Endothelial cell of umbilical vein (primary cell): ENCODE measurements around the gene DMTF1. TPM values are rescaled to one million over a fixed set of nuclear protein-coding genes. Genes with fewer than 3 reads are reported as not detected.

ENCODE experiments used
- BruUV-seq: library from RNA; stranded (reverse); fragments of 400-500 nt; replicated peaks from 2 replicates; lab custom pipeline; 2021; lab: Mats Ljungman, UMichigan
- CTCF ChIA-PET: fragments of 300-600, 350-600 bp; sonication (Branson Sonifier 250); formaldehyde crosslinking; loops from one replicate; lab custom pipeline; 2021; ENCODE audit warnings: antibody characterized with exemption, inconsistent platforms; lab: Charles Lee
- POLR2A ChIA-PET: fragments of 300-600, 350-600 bp; sonication (Branson Sonifier 250); formaldehyde crosslinking; loops from one replicate; lab custom pipeline; 2021; ENCODE audit warnings: antibody characterized with exemption, inconsistent platforms; lab: Charles Lee
- DNase-seq: peaks from one replicate; pipeline ENCODE4 v3.0.0-alpha.2; 2011; ENCODE audit warnings: low read depth, low spot score
- FAIRE-seq: peaks from 2 replicates; lab custom pipeline; 2011; peaks lifted over from hg19 to GRCh38; lab: Jason Lieb, UNC
- H2AFZ ChIP-seq: 2 replicates; pipeline ENCODE4 v1.6.0; 2012; ENCODE audit warnings: low read depth, low read length, control low read depth, inconsistent platforms
- H3K27ac ChIP-seq: 2 replicates; pipeline ENCODE4 v1.5.1; 2011; ENCODE audit warnings: low read depth, mild to moderate bottlenecking, control low read depth, low read length, moderate library complexity; ENCODE audit not compliant: insufficient read depth
- H3K27me3 ChIP-seq, 2 experiments: 2 replicates each; pipeline versions ENCODE4 v1.6.0 to v1.6.1; 2011; ENCODE audit warnings: low read length in 2 of 2, mixed read lengths in 1 of 2; ENCODE audit not compliant: control insufficient read depth in 2 of 2, insufficient read depth in 2 of 2
- H3K36me3 ChIP-seq, 2 experiments: 2 replicates in 1 of 2; 3 replicates in 1 of 2; pipeline ENCODE4 v1.5.1; 2011; ENCODE audit warnings: low read length in 2 of 2, mild to moderate bottlenecking in 1 of 2, moderate library complexity in 1 of 2; ENCODE audit not compliant: control insufficient read depth in 2 of 2, insufficient read depth in 2 of 2; ENCODE audit errors: extremely low read depth in 1 of 2
- H3K4me1 ChIP-seq: 3 replicates; pipeline ENCODE4 v1.5.1; 2011; ENCODE audit warnings: mild to moderate bottlenecking, low read length; ENCODE audit not compliant: control insufficient read depth, insufficient read depth; ENCODE audit errors: extremely low read depth
- H3K4me2 ChIP-seq: 2 replicates; pipeline ENCODE4 v1.6.1; 2011; ENCODE audit warnings: low read length, control low read depth, mixed read lengths; ENCODE audit not compliant: insufficient read depth
- H3K4me3 ChIP-seq, 3 experiments: fragments of 200-600 bp in 1 of 3; sonication (generic), shearing (Covaris generic) in 1 of 3; replicated peaks in 1 of 3; 2 replicates each; pipeline ENCODE4 v1.5.1; 2011 to 2016; ENCODE audit warnings: control low read depth in 3 of 3, low read length in 3 of 3, mild to moderate bottlenecking in 2 of 3, inconsistent platforms in 1 of 3, low read depth in 1 of 3, moderate library complexity in 1 of 3; ENCODE audit not compliant: insufficient read depth in 1 of 3
- H3K79me2 ChIP-seq: 2 replicates; pipeline ENCODE4 v1.6.0; 2012; ENCODE audit warnings: low read length, inconsistent platforms; ENCODE audit not compliant: control insufficient read depth, insufficient read depth
- H3K9ac ChIP-seq: replicated peaks from 2 replicates; pipeline ENCODE3; 2011; ENCODE audit warnings: low read length, control low read depth; ENCODE audit not compliant: insufficient read depth; ENCODE audit errors: extremely low read depth
- H3K9me1 ChIP-seq: replicated peaks from 3 replicates; pipeline ENCODE4 v1.6.0; 2011; ENCODE audit warnings: mild to moderate bottlenecking, low read length; ENCODE audit not compliant: control insufficient read depth, insufficient read depth; ENCODE audit errors: extremely low read depth
- H3K9me3 ChIP-seq: replicated peaks from 2 replicates; pipeline ENCODE4 v1.5.1; 2012; ENCODE audit warnings: low read length, inconsistent platforms; ENCODE audit not compliant: control insufficient read depth, insufficient read depth
- H4K20me1 ChIP-seq: replicated peaks from 2 replicates; pipeline ENCODE3; 2011; ENCODE audit warnings: mild to moderate bottlenecking, low read length; ENCODE audit not compliant: control insufficient read depth, insufficient read depth; ENCODE audit errors: extremely low read depth
- EZH2 ChIP-seq: IDR thresholded peaks from 2 replicates; pipeline ENCODE4 v1.6.1; 2012; ENCODE audit warnings: borderline replicate concordance, low read depth, mild to moderate bottlenecking, moderate library complexity, low read length, inconsistent platforms; ENCODE audit not compliant: severe bottlenecking
- FOS ChIP-seq: IDR thresholded peaks from 2 replicates; pipeline ENCODE4 v1.6.1; 2011; ENCODE audit warnings: mild to moderate bottlenecking, low read length, moderate library complexity, borderline replicate concordance; ENCODE audit not compliant: insufficient read depth
- GATA2 ChIP-seq: IDR thresholded peaks from 2 replicates; pipeline ENCODE4 v1.7.0; 2011; ENCODE audit warnings: low read depth, mild to moderate bottlenecking, moderate library complexity, mixed read lengths, low read length; ENCODE audit not compliant: insufficient read length, insufficient read depth
- JUN ChIP-seq: IDR thresholded peaks from 2 replicates; pipeline ENCODE4 v1.6.1; 2011; ENCODE audit warnings: borderline replicate concordance, low read depth; ENCODE audit not compliant: insufficient read length, insufficient read depth
- MYC ChIP-seq: IDR thresholded peaks from one replicate; pipeline ENCODE4 v1.6.1; 2011; ENCODE audit warnings: mild to moderate bottlenecking, low read depth, low read length
- POLR2A ChIP-seq: IDR thresholded peaks from 2 replicates; pipeline ENCODE4 v1.6.1; 2012; ENCODE audit warnings: low read depth, mild to moderate bottlenecking, control low read depth, low read length
- POLR2AphosphoS5 ChIP-seq: IDR thresholded peaks from 2 replicates; pipeline ENCODE4 v1.6.1; 2012; ENCODE audit warnings: low read depth, mild to moderate bottlenecking, control low read depth, low read length, moderate library complexity; ENCODE audit not compliant: insufficient read depth
- dilution Hi-C: fragments of 300-500 bp; cut with MboI; formaldehyde crosslinking; loops from one replicate; pipeline ENCODE4 v1.15.0; 2019; ENCODE audit warnings: low sequenced_read_pairs; ENCODE audit not compliant: extremely low pct_ligation_motif_present
- intact Hi-C: fragments of 100-400 bp; cut with micrococcal nuclease; formaldehyde crosslinking; loops from one replicate; pipeline ENCODE4 v1.10.0; 2022
- polyA plus RNA-seq, 4 experiments: library from polyadenylated mRNA; depleted of rRNA in 3 of 4; stranded (reverse) in 3 of 4; unstranded in 1 of 4; fragments of >200 nt; gene quantifications; 2 replicates each; pipeline versions ENCODE4 v1.2.1 to v1.2.3, GENCODE V29; 2011 to 2012; ENCODE audit warnings: missing spikeins in 1 of 4
- total RNA-seq: library from RNA; stranded (reverse); gene quantifications from 2 replicates; pipeline ENCODE4 v1.2.3, GENCODE V29; 2021
- TF ChIP-seq, protein P1 (sequence below), 2 donors: IDR thresholded peaks; 1 replicate in 1 of 2; 2 replicates in 1 of 2; pipeline ENCODE4 v1.5.1; 2011; ENCODE audit warnings: low read length in 2 of 2, mild to moderate bottlenecking in 2 of 2, moderate library complexity in 2 of 2, control low read depth in 1 of 2, inconsistent platforms in 1 of 2, low read depth in 1 of 2; ENCODE audit not compliant: insufficient read depth in 1 of 2; ENCODE audit errors: extremely low read depth in 1 of 2
- TF ChIP-seq, protein P2 (sequence below): IDR thresholded peaks from 2 replicates; pipeline ENCODE4 v1.6.1; 2011; ENCODE audit not compliant: insufficient read depth, insufficient read length

The DMTF1 gene
- total and polyA plus RNA-seq, 2 donors (not counting 3 experiments of a cell fraction or from before 2014, with no cell fraction given): 78.5 to 100.0 TPM

DNA sequence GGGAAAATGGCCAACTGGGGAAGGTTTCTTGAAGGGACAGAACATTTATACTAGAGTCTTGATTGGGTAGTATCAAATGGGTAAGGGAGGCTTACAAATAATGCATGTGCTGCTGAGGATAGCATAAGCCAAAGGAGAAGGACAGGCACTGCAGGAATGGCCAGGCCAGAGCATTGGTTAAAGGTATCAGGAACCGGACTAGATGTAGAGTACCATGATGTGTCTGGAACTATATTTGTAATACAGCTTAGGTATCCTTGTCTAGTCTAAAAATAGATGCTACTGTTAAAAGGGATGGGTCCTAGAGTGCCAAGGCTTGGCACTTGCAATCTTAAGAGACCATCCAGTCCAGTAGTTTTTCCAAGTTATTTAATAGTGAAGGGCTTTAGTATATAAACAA is 47.0 kb downstream of the DMTF1 start:
- DNase-seq (no peak), FAIRE-seq (no peak)
- Histone ChIP-seq H3K4me3 (no peak overlapping the region), H3K27me3 (no peaks in the 10 kb centered on the region), H3K9ac (no peak overlapping the region), H3K4me1 (no peaks in the 10 kb centered on the region), H4K20me1 (no peaks in the 10 kb centered on the region), H2AFZ (no peak overlapping the region), H3K27ac (no peak overlapping the region), H3K4me2 (no peak overlapping the region), H3K9me1 (no peaks in the 10 kb centered on the region), H3K9me3 (no peaks in the 10 kb centered on the region), H3K36me3 (peaks cover 6 to 31% of the 10 kb centered on the region in 2 experiments), H3K79me2 (peaks cover 32% of the 10 kb centered on the region)
- CTCF ChIA-PET: interaction anchor here (0.7 to 1.0 kb wide), 2 partner anchors 14 to 20 kb away, joined by 3 to 4 read pairs; partner anchors contain the start of gene TMEM243
- POLR2A ChIA-PET: interaction anchor here (1.4 kb wide), 1 partner anchor 20 kb away, joined by 4 read pairs; the partner anchor contains the start of gene TMEM243
- intact Hi-C loops: loop anchor here (2.0 to 10.0 kb wide), 2 partner anchors 14 to 56 kb away; no protein-coding TSS in a partner anchor
- TF ChIP-seq MYC (no peak), EZH2 (no peak), JUN (no peak), POLR2AphosphoS5 (no peak), FOS (no peak), GATA2 (no peak), POLR2A (no peak)
- TF ChIP-seq, protein P1, sequence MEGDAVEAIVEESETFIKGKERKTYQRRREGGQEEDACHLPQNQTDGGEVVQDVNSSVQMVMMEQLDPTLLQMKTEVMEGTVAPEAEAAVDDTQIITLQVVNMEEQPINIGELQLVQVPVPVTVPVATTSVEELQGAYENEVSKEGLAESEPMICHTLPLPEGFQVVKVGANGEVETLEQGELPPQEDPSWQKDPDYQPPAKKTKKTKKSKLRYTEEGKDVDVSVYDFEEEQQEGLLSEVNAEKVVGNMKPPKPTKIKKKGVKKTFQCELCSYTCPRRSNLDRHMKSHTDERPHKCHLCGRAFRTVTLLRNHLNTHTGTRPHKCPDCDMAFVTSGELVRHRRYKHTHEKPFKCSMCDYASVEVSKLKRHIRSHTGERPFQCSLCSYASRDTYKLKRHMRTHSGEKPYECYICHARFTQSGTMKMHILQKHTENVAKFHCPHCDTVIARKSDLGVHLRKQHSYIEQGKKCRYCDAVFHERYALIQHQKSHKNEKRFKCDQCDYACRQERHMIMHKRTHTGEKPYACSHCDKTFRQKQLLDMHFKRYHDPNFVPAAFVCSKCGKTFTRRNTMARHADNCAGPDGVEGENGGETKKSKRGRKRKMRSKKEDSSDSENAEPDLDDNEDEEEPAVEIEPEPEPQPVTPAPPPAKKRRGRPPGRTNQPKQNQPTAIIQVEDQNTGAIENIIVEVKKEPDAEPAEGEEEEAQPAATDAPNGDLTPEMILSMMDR (IDR thresholded peaks at IDR 0.05; ENCODE audit: extremely low read depth in 1 of 2, insufficient read depth in 1 of 2, low read depth in 1 of 2, low read length in 2 of 2): no peak
- TF ChIP-seq, protein P2, sequence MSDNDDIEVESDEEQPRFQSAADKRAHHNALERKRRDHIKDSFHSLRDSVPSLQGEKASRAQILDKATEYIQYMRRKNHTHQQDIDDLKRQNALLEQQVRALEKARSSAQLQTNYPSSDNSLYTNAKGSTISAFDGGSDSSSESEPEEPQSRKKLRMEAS: no peak
- BruUV-seq: no TSS peak
- dilution Hi-C loops: no loop called here
